ENCODE measurements around the gene SEPTIN2.
"Not testable (repeated sequence)": the region's sequence is repeated elsewhere in the genome, so short reads cannot be mapped to it uniquely, and the experiment has no call there.

DNA sequence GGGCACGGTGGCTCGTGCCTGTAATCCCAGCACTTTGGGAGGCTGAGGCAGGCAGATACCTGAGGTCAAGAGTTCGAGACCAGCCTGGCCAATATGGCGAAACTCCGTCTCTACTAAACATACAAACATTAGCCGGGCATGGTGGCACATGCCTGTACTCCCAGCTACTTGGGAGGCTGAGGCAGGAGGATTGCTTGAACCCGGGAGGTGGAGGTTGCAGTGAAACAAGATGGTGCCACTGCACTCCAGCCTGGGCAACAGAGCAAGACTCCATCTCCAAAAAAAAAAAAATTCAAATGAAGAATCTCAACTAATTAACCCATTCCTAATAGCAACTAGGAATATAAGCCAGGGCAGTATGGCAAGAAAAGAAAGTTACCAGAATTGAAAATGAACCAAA is 37.4 kb upstream of the SEPTIN2 start:
- TF ChIP-seq POLR2A (IDR thresholded peaks at IDR 0.05): not testable (repeated sequence)
- TF ChIP-seq, protein P1, sequence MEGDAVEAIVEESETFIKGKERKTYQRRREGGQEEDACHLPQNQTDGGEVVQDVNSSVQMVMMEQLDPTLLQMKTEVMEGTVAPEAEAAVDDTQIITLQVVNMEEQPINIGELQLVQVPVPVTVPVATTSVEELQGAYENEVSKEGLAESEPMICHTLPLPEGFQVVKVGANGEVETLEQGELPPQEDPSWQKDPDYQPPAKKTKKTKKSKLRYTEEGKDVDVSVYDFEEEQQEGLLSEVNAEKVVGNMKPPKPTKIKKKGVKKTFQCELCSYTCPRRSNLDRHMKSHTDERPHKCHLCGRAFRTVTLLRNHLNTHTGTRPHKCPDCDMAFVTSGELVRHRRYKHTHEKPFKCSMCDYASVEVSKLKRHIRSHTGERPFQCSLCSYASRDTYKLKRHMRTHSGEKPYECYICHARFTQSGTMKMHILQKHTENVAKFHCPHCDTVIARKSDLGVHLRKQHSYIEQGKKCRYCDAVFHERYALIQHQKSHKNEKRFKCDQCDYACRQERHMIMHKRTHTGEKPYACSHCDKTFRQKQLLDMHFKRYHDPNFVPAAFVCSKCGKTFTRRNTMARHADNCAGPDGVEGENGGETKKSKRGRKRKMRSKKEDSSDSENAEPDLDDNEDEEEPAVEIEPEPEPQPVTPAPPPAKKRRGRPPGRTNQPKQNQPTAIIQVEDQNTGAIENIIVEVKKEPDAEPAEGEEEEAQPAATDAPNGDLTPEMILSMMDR (IDR thresholded peaks at IDR 0.05): not testable (repeated sequence)

Data from breast epithelium (tissue), 3 donors.